NCI-H774 (cell line): ENCODE data around the gene IQCF6.
"Not testable (repeated sequence)": the region's sequence is repeated elsewhere in the genome, so short reads cannot be mapped to it uniquely, and the experiment has no call there.

Experiments
- DNase-seq: peaks from one replicate; lab custom pipeline; 2025; lab: John Stamatoyannopoulos, UW

The IQCF6 gene

DNA sequence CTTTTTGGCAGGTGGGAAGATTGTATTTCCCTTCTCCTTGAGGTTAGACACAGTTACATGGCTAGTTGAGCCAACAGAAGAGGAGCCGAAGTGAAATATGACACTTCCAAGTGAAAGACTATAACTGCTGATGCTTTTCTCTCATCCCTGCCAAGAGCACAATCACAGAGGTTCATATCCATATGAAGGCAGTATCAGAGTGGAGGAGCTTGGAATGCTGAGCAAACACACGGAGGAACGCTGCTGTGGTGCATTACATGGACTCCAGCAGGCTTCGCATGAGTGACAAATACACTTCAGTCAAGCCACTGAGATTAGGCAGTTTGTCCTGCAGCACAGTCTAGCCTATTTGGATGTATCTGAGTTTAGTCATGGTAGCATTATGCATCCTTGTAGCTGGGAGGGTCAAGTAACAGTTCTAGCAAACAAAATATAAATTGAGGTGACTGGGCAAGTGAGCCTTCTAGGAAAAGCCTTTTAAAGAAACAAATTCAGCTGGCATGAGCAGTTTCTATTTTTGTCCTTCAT, 5.4 kb downstream of the IQCF6 start:
- no peak for DNase-seq

DNA sequence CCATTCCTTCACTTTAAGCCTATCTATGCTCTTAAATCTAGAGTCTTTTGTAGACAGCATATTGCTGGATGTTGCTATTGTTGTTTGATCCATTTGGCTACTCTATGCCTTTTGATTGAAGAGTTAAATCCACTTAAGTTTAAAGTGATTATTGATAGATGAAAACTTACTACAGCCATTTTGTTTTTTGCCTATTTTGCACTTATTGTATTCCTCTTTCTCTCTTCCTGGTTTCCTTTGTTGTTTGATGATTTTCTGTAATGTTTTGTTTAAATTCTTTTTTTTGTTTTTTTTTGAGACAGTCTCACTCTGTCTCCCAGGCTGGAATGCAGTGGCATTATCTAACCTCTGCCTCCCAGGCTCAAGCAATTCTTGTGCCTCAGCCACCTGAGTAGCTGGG, 19.8 kb downstream of the IQCF6 start:
- no peak for DNase-seq

DNA sequence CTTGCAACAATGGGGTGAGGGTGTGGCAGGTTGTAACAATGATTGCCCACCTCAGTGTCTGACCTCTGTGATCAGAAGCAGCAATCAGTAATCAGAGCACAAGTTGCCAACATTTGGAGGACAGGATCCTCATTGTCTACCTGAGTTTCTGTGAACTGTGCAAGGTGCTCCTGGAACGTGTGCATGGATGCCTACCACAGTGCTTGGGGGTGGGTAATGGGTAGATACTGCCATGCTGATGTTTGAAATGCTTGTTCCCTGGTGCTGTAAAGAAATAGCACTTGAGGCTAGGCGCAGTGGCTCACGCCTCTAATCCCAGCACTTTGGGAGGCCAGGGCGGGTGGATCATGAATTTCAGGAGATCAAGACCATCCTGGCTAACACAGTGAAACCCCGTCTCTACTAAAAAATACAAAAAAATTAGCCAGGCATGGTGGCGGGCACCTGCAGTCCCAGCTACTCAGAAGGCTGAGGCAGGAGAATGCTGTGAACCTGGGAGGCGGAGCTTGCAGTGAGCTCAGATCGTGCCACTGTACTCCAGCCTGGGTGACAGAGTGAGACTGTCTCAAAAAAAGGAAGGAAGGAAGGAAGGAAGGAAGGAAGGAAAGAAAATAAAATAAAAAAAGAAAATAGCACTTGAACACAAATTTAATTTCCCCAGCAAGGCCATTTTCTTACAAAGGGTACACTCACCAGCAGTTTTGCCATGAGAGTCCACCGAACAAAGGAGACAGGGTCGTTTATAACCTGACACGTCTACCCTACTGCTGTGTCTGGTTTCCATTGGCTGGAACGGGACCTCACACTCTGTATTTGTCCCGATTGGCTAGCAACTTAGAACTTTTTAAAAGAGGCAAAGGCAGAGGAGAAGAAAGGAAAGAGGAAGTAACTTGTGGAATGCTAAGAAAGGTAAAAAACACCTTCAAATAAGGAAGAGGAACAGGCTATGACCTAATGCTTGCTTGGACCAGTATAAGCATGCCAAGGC, 25.0 kb downstream of the IQCF6 start:
- not testable (repeated sequence) for DNase-seq

DNA sequence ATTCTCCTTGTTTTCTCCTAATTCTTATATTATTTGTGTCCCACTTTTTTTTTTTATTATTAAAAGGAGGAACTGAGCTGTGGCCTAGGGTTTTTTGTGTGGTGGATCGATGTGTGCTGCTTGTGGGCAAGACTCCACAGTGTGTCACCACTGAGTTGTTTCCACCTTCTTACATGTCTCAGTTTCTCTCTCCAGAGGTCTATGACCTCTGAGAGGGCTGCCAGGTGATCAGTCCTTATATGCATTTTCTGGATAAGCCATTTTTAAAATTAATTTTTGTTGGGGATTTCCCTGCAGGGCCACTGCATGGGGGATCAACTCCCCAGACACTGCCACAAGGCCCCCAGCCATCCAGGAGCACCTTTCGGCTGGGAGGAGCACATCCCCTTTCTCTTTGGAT, 27.8 kb downstream of the IQCF6 start:
- DNase-seq, result no peak

DNA sequence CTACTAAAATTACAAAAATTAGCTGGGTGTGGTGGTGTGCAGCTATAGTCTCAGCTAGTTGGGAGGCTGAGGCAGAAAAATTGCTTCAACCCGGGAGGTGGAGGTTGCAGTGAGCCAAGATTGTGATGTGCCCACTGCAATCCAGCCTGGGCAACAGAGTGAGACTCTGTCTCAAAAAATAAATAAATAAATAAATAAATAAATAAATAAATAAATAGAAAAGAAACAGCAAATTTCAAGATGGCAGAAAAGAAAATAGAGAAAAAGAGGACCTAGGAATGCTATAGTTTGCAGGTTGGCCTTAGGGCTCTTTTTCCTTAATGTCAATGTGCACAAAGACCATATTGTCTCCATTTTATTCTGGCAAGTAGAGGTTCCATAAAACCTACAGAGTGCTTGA, 28.2 kb downstream of the IQCF6 start:
- no peak for DNase-seq

DNA sequence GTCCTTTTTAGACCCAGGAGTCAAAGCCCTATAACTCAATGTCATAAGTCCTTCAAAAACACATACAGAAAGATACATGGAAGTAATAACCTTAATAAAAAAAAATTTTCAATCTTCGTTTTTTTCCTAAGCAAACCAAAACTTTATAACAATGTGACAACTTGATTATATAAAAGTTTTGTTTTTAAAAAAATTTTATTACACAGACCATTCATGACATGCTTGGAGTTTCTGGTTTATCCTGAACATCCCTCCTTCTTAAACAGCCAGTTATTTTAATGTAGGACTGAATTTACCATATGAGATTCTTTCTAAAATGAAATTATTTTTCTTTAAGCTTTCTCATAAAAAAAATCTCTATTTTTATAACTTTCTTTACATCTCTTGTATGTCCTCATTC, 30.7 kb downstream of the IQCF6 start:
- DNase-seq, result no peak

DNA sequence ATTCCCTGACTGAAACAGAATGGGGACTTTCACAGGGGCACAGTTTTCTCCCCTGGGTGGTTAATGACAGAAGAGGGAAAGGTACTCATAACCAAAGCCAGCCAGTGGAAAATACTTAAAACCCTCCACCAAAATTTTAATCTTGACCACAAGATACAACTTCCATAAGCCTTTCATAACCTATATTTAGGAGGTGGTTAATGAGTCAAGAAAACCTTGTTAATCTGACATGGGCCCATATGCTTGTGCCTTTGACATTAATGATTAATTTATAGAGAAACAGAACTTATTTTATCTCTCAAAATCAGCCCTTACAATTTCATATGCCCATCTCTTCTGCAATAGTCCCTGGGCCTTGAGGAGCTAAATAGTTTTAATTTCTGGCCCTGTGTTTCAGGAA, 31.2 kb downstream of the IQCF6 start:
- no peak for DNase-seq

DNA sequence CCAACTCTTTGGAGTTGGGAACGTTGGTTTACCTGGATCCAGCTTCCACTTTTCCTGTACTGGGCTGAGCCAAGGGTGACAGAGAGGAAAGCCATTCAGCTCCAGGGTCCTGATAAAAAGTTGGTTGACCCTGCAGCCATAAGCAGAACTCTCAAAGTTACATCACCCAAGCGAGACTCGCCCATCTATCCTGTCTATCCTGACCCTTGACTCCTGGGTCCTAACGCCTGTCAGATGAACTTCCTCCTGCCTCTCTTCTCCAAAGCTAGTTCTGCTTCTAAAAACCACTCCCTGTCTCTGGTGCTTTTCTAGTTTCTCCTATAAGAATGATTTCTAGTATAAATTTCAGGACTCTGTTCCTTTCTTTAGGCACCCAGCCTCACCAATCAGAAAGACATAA, 36.1 kb downstream of the IQCF6 start:
- DNase-seq, result not testable (repeated sequence)

DNA sequence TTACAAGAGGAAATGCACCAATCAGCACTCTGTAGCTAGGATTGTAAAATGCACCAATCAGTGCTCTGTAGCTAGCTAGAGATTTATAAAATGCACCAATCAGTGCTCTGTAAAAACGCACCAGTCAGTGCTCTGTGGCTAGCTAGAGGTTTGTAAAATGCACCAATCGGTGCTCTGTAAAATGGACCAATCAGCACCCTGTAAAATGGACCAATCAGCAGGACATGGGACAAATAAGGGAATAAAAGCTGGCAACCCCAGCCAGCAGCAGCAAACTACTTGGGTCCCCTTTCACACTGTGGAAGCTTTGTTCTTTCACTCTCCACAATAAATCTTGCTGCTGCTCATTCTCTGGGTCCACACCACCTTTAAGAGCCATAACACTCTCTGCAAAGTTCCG, 36.7 kb downstream of the IQCF6 start:
- DNase-seq, result not testable (repeated sequence)

DNA sequence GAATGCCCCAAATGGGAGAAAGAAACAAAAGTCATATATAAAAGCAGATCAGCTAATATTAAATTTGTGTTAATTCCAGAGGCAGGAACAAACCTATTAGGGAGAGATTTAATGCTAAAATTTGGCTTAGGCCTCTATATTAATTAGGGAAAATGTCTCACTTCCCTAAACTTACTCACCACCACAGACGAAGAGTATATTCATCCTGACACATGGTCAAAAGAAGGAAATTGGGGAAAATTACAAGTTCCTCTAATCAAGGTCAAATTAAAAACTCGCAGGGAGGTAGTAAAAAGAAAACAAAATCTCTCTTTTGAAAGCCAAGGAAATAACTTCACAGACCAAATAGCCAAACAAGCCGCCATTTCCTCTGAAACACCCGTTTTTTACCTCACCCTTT, 39.9 kb downstream of the IQCF6 start:
- no peak for DNase-seq

DNA sequence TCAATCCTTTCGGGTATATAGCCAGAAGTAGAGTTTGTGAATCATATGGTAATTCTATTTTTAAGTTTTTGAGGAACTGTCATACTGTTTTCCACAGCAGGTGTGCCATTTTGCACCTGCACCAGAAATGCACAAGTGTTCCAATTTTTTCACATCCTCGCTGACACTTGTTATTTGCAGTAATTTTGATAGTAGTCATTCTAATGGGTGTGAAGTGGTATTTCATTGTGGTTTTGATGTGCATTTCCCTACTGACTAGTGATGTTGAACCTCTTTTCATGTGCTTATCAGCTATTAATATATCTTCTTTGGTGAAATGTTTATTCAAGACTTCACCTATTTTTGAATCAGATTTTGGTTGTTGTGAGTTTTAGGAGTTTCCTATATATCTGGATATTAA, 43.1 kb downstream of the IQCF6 start:
- DNase-seq, result no peak

DNA sequence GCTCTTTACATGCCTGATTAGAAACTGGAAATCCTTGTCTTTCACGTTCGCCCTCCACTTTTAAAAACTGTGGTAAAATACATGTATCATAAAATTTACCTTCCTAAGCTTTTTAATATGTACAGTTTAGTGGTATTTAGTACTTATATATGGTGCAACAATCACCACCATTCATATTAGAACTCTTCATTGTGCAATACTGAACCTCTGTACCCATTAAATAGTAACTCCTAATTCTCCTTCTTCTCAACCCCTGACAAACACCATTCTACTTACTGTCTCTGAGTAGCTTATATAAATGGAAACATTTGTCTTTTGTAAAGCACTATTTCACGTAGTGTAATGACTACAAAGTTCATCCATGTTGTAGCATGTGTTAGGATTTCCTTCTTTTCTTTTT, 44.0 kb downstream of the IQCF6 start:
- no peak for DNase-seq

DNA sequence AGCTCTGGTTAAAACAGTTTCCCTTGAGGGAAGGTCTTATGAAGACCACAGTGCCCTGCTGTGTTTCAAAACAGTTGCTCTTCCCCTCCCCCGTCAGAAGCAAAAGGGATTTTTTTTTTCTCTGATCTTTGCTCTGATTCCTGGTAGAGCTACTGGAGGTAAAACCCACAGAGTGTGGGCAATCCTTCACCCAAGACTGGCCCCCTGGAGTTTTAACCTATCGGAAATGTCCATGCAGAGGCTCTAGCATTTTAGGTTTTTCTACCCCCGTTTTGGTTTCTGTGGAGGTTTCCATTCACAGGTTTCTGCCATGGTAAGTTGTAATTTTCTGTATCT, 44.5 kb downstream of the IQCF6 start:
- no peak for DNase-seq

DNA sequence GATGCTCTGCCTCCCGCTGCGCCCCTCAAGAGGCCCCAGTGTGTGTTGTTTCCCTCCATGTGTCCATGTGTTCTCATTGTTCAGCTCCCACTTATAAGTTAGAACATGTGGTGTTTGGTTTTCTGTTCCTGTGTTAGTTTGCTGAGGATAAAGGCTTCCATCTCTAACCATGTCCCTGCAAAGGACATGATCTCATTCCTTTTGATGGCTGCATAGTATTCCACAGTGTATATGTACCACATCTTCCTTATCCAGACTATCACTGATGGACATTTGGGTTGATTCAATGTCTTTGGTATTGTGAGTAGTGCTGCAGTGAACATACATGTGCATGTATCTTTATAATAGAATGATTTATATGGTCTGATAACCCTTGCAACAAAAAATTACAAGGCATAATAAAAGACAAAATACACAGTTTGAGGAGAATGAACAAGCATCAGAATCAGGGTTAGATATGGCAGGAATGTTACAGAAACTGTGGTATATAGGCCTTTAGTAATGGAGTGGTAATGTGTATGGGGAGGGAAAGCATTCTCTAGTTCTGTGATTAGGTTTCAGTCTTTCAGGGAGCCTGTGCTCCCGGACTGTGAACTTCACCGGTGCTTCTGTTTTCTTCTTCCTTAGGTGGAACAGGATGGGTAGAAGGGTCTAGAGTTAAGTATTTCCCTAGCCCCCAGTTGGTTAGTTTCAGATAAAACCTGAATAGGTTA, 45.0 kb downstream of the IQCF6 start:
- DNase-seq, result no peak

DNA sequence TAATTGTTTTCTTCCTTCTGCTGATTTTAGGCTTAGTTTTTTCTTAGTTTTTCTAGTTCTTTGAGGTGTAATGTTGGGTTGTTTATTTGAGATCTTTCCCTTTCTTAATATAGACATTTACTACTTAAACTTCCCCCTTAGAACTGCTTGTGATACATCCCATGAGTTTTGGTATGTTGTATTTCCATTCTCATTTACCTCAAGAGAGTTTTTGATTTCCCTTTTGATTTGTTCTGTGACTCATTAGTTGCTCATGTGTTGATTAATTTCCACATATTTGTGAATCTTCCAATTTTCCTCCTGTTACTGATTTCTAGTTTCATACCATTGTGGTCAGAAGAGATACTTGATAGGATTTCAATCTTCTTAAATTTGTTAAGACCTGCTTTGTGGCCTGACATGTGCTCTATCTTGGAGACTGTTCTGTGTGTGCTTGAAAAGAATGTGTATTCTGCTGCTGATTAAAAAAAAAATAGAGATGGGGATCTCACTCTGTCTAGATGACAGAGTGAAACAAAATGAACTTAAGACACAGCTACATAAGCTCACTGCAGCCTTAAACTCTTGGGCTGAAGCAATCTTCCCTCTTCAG, 49.9 kb downstream of the IQCF6 start:
- DNase-seq, result no peak
